Breast epithelium (tissue), 4 donors: ENCODE data around the gene NEDD9. TPM values are rescaled to one million over a fixed set of nuclear protein-coding genes. Genes with fewer than 3 reads are reported as not detected.
A peak's percentile ranks its signal among the peaks of the same experiment; 100 is the strongest.

Source experiments
- DNase-seq, 2 donors: peaks; one replicate each; pipeline ENCODE4 v3.0.0-alpha.2; 2019; ENCODE audit warnings: low spot score in 2 of 2
- H3K27ac ChIP-seq, 2 donors: fragments of 200-600 bp; sonication (generic) in 1 of 2; one replicate each; pipeline ENCODE4 v1.5.1; 2016 to 2019; ENCODE audit warnings: mild to moderate bottlenecking in 1 of 2
- H3K27me3 ChIP-seq, 2 donors: fragments of 200-600 bp; sonication (generic) in 1 of 2; one replicate each; pipeline versions ENCODE4 v1.5.1 to v1.6.0; 2017 to 2019; ENCODE audit warnings: control low read depth in 1 of 2, mild to moderate bottlenecking in 1 of 2
- H3K36me3 ChIP-seq: fragments of 200-600 bp; one replicate; pipeline ENCODE4 v1.5.1; 2019
- H3K4me1 ChIP-seq, 2 donors: fragments of 200-600 bp; sonication (generic); one replicate each; pipeline ENCODE4 v1.5.1; 2016 to 2019; ENCODE audit warnings: control low read depth in 1 of 2
- H3K4me3 ChIP-seq, 3 donors: fragments of 200-600 bp; sonication (generic); 1 replicate in 2 of 3; 2 replicates in 1 of 3; pipeline ENCODE4 v1.5.1; 2016 to 2019; ENCODE audit warnings: mild to moderate bottlenecking in 3 of 3, moderate library complexity in 2 of 3
- H3K9me3 ChIP-seq, 2 donors: fragments of 200-600 bp; sonication (generic) in 1 of 2; one replicate each; pipeline ENCODE4 v1.5.1; 2016 to 2019; ENCODE audit warnings: control low read depth in 1 of 2
- POLR2A ChIP-seq: fragments of 450-650 bp; IDR thresholded peaks from one replicate; pipeline ENCODE4 v1.6.1; 2016; ENCODE audit warnings: antibody characterized with exemption, mild to moderate bottlenecking, moderate library complexity
- POLR2AphosphoS5 ChIP-seq, 3 donors: sonication (generic); formaldehyde crosslinking; IDR thresholded peaks; one replicate each; pipeline ENCODE4 v1.6.1; 2017; ENCODE audit warnings: antibody characterized with exemption in 3 of 3
- intact Hi-C: fragments of 100-400 bp; cut with DNase I; formaldehyde crosslinking; loops from one replicate; pipeline ENCODE4 v1.15.1; 2023; ENCODE audit warnings: low total_unique reads
- total RNA-seq, 3 donors: library from RNA; depleted of rRNA; stranded (reverse); fragments of >200 nt; gene quantifications; one replicate each; pipeline ENCODE4 v1.1.0, GENCODE V29; 2016
- TF ChIP-seq, protein P1 (sequence below), 3 donors: fragments of 450-650 bp; IDR thresholded peaks; one replicate each; pipeline ENCODE4 v1.5.1; 2016 to 2017; ENCODE audit warnings: antibody characterized with exemption in 3 of 3, mild to moderate bottlenecking in 3 of 3, moderate library complexity in 3 of 3

The NEDD9 gene
- total RNA-seq, 3 donors from 2014 or later: 41.4 to 108 (median 79.2) TPM

DNA sequence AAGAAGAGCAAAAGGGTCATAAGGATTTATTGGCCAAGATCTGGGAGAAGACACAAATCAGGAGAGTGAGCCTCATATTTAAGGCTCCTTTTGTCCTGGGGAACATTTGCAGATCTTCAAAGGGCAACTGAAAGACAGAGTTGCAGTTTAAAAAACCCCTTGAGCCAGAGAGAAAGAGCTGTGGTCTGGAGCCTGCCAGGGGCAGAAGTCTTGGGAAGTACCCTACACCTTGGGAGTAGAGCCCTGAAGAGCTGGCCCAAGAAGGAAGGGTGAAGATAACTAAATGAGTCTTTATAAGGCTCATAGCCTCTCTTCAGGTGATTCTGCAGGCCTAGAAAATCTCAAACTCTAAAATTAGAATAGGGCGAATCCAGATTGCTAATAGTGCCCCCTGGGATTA is 81.0 kb downstream of the NEDD9 start:
- Histone ChIP-seq H3K4me3 (no peak overlapping the region), H3K27ac (no peak overlapping the region), H3K36me3 (no peaks in the 10 kb centered on the region), H3K27me3 (no peaks in the 10 kb centered on the region), H3K9me3 (no peaks in the 10 kb centered on the region), H3K4me1 (no peaks in the 10 kb centered on the region)
- DNase-seq: no peak
- intact Hi-C loops: no loop called here
- no peak for TF ChIP-seq POLR2AphosphoS5 (IDR thresholded peaks at IDR 0.05)
- TF ChIP-seq POLR2A: no peak
- TF ChIP-seq, protein P1, sequence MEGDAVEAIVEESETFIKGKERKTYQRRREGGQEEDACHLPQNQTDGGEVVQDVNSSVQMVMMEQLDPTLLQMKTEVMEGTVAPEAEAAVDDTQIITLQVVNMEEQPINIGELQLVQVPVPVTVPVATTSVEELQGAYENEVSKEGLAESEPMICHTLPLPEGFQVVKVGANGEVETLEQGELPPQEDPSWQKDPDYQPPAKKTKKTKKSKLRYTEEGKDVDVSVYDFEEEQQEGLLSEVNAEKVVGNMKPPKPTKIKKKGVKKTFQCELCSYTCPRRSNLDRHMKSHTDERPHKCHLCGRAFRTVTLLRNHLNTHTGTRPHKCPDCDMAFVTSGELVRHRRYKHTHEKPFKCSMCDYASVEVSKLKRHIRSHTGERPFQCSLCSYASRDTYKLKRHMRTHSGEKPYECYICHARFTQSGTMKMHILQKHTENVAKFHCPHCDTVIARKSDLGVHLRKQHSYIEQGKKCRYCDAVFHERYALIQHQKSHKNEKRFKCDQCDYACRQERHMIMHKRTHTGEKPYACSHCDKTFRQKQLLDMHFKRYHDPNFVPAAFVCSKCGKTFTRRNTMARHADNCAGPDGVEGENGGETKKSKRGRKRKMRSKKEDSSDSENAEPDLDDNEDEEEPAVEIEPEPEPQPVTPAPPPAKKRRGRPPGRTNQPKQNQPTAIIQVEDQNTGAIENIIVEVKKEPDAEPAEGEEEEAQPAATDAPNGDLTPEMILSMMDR (IDR thresholded peaks at IDR 0.05): no peak

DNA sequence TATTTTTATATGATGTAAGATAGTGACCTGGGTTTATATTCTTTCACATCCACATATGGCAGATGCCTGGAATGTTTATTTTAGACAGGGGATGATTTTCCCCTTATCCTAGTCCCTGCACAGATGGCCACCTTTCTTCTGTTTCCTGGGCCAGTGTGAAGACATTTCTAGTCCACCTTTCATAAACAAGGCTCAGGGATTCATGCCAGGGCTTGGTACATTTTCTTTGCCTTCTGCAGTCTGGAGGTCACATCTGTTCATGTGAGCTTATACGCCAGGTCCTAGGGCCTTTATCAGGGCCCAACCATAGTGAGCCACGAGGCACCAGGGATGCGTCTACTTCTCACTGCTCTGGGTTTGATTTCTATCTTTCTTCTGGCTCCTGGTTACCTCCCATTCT is 82.9 kb downstream of the NEDD9 start:
- Histone ChIP-seq H3K9me3 (no peaks in the 10 kb centered on the region), H3K4me1 (no peaks in the 10 kb centered on the region), H3K27me3 (no peaks in the 10 kb centered on the region), H3K4me3 (no peak overlapping the region), H3K27ac (no peak overlapping the region), H3K36me3 (no peaks in the 10 kb centered on the region)
- TF ChIP-seq POLR2AphosphoS5 (IDR thresholded peaks at IDR 0.05) (no peak), POLR2A (no peak)
- TF ChIP-seq, protein P1 (IDR thresholded peaks at IDR 0.05): no peak
- no peak for DNase-seq
- intact Hi-C loops: no loop called here

DNA sequence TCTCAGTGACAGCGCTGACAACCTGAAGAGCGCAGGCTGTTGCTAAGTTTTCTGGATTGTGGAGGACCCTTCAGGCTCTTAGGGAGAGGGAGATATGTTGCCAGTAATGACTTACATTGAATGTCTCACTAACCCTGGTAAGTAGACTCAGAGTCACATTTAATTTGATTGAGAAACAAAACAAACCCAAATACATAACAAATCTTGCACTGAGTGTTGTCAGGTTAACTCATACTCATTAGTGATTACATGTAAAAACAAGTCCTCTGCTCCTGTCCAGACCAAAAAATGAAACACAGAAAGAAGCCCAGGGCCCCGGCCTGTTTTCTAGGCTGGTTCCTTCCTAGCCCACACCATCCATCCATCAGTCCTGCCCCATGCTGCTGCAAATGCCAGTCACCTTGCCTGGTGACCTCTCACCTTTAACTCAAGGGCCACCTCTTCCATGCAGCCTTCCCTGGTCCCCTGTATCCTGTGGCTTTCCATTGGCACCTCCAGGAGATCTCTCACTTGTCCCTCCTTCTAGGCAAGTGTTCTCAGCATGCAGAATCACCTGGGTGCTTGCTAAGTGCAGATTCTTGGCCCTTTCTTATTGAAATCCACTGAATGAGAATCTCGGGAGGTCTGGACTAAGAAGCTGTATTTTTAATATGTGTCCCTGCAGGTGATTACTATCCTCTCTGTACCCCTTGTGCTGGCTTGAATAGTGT is 86.2 kb downstream of the NEDD9 start:
- H3K36me3 ChIP-seq: no peaks in the 10 kb centered on the region
- no peaks in the 10 kb centered on the region for H3K9me3 ChIP-seq
- H3K27ac ChIP-seq: no peak overlapping the region
- no peaks in the 10 kb centered on the region for H3K4me1 ChIP-seq
- TF ChIP-seq, protein P1 (IDR thresholded peaks at IDR 0.05): no peak
- TF ChIP-seq POLR2AphosphoS5 (IDR thresholded peaks at IDR 0.05): no peak
- TF ChIP-seq POLR2A: no peak
- intact Hi-C loops: no loop called here
- no peak overlapping the region for H3K4me3 ChIP-seq
- no peak for DNase-seq
- no peaks in the 10 kb centered on the region for H3K27me3 ChIP-seq

DNA sequence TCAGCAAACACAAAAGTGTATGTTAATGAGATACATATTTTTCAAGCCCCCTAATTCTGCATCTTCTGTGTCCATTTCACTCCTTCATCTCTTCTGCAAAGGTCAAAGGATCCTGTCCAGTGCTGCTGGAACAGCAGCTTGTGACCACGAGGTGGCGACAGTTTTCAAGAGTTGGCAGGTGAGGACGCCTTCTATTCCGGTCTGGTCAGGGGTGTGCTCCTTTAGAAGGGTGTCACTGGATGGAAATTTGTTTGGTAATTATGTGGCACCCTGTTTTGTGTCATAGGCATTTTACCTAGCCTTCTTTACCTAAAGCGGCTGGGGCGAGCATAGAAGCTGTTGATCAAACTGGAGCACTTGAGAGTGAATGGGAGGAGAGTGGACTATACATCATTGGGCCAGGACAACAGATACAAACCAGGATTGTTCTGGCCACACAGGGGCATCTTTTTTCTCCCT is 88.0 kb downstream of the NEDD9 start:
- H3K36me3 ChIP-seq: no peaks in the 10 kb centered on the region
- H3K9me3 ChIP-seq: no peaks in the 10 kb centered on the region
- no peaks in the 10 kb centered on the region for H3K4me1 ChIP-seq
- TF ChIP-seq, protein P1 (IDR thresholded peaks at IDR 0.05): peak; percentile 86 to 94 (median 93)
- TF ChIP-seq POLR2A (no peak), POLR2AphosphoS5 (IDR thresholded peaks at IDR 0.05) (peak in 2 of 3 donors; percentile 29 to 39)
- H3K4me3 ChIP-seq: no peak overlapping the region
- DNase-seq: peak; percentile 70 to 72
- H3K27me3 ChIP-seq: no peaks in the 10 kb centered on the region
- intact Hi-C loops: loop anchor here (5.0 kb wide), 1 partner anchor 353 kb away; no protein-coding TSS in a partner anchor
- no peak overlapping the region for H3K27ac ChIP-seq
